Testis (tissue), 3 donors: Measurements from ENCODE around the gene SARM1. TPM values are rescaled to one million over a fixed set of nuclear protein-coding genes. Genes with fewer than 3 reads are reported as not detected.

Source experiments
- DNase-seq: peaks from one replicate; pipeline ENCODE4 v3.0.0-alpha.2; 2019
- H3K27ac ChIP-seq, 2 donors: fragments of 200-600 bp; sonication (generic); one replicate each; pipeline ENCODE4 v1.5.1; 2019
- H3K27me3 ChIP-seq: fragments of 200-600 bp; sonication (generic); one replicate; pipeline ENCODE4 v1.5.1; 2019
- H3K36me3 ChIP-seq: fragments of 200-600 bp; sonication (generic); one replicate; pipeline ENCODE4 v1.5.1; 2017; ENCODE audit warnings: low read depth; ENCODE audit errors: missing control alignments
- H3K4me1 ChIP-seq: fragments of 200-600 bp; sonication (generic); one replicate; pipeline ENCODE4 v1.5.1; 2019
- H3K4me3 ChIP-seq, 2 donors: fragments of 200-600 bp; sonication (generic); one replicate each; pipeline ENCODE4 v1.5.1; 2017 to 2019
- H3K9me3 ChIP-seq: fragments of 200-600 bp; sonication (generic); one replicate; pipeline ENCODE4 v1.5.1; 2017
- POLR2A ChIP-seq: fragments of 450-650 bp; IDR thresholded peaks from one replicate; pipeline ENCODE4 v1.6.1; 2017; ENCODE audit warnings: antibody characterized with exemption, mild to moderate bottlenecking, moderate library complexity
- WGBS, 2 donors: methylation state at CpG; one replicate each; pipeline ENCODE4 v1.1.5; 2018; 5-methylcytosine and 5-hydroxymethylcytosine counted together
- intact Hi-C: fragments of 100-400 bp; cut with DNase I; formaldehyde crosslinking; loops from one replicate; pipeline ENCODE4 v1.15.1; 2023; ENCODE audit warnings: low total_unique reads
- microRNA-seq, 2 donors: library from miRNA; unstranded; fragments of <30 nt; microRNA quantifications; one replicate each; pipeline ENCODE4, GENCODE V29; 2016; ENCODE audit warnings: borderline number of aligned reads in 2 of 2, borderline replicate concordance in 1 of 2
- polyA plus RNA-seq: library from polyadenylated mRNA; stranded (reverse); fragments of 350-450 nt; fragmentation: Illumina TruSeq; extraction: RNeasy Lipid Tissue Mini Kit (QIAGEN cat#74804); gene quantifications from one replicate; pipeline ENCODE4 v1.2.3, GENCODE V29; 2014; ENCODE audit warnings: low read depth, low replicate concordance; ENCODE audit not compliant: insufficient read depth
- total RNA-seq, 2 donors: library from RNA; depleted of rRNA; stranded (reverse); fragments of >200 nt; gene quantifications; one replicate each; pipeline ENCODE4 v1.2.3, GENCODE V29; 2016
- TF ChIP-seq, protein P1 (sequence below), 3 experiments: fragments of 450-650 bp in 2 of 3; fragments of 200-600 bp in 1 of 3; sonication (generic) in 1 of 3; IDR thresholded peaks; one replicate each; pipeline ENCODE4 v1.5.1; 2016 to 2019; ENCODE audit warnings: antibody characterized with exemption in 3 of 3, mild to moderate bottlenecking in 2 of 3, moderate library complexity in 1 of 3

The SARM1 gene
- total and polyA plus RNA-seq, 3 donors from 2014 or later: 6.6 to 19.9 (median 18.6) TPM

DNA sequence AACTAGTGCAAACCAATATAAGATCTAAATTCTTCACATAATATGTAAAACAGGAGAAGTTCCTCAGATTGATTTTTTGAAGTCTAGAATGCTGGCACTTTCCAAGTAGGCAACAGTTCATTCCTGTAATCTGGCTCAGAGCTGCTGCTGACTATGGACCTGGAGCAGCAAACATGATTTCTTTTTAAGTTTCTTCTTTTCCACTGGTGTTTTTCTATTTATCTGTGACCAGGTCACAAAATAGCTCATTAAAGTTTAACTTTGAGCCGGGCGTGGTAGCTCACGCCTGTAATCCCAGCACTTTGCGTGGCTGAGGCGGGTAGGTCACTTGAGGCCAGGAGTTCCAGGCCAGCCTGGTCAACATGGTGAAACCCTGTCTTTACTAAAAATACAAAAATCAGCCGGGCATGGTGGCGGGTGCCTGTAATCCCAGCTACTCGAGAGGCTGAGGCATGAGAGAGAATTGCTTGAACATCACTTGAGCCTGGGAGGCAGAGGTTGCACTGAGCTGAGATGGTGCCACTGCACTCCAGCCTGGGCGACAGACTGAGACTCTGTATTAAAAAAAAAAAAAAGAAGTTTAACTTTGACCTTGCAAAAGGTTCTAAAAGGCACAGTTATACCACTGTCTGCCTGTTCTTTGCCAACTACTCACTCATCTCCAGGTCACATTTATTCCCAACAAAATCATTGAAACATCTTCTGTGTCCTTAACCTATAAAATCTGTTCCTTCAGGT, 72.6 kb downstream of the SARM1 start:
- TF ChIP-seq, protein P1, sequence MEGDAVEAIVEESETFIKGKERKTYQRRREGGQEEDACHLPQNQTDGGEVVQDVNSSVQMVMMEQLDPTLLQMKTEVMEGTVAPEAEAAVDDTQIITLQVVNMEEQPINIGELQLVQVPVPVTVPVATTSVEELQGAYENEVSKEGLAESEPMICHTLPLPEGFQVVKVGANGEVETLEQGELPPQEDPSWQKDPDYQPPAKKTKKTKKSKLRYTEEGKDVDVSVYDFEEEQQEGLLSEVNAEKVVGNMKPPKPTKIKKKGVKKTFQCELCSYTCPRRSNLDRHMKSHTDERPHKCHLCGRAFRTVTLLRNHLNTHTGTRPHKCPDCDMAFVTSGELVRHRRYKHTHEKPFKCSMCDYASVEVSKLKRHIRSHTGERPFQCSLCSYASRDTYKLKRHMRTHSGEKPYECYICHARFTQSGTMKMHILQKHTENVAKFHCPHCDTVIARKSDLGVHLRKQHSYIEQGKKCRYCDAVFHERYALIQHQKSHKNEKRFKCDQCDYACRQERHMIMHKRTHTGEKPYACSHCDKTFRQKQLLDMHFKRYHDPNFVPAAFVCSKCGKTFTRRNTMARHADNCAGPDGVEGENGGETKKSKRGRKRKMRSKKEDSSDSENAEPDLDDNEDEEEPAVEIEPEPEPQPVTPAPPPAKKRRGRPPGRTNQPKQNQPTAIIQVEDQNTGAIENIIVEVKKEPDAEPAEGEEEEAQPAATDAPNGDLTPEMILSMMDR (IDR thresholded peaks at IDR 0.05): no peak
- TF ChIP-seq POLR2A: no peak
- DNase-seq: no peak
- Histone ChIP-seq H3K4me1 (no peaks in the 10 kb centered on the region), H3K36me3 (no peaks in the 10 kb centered on the region), H3K27me3 (no peaks in the 10 kb centered on the region), H3K27ac (no peak overlapping the region), H3K9me3 (no peaks in the 10 kb centered on the region), H3K4me3 (no peak overlapping the region)
- intact Hi-C loops: no loop called here
- 76 to 83% methylated on average over 9 of the region's 9 CpGs for WGBS, 2 donors

DNA sequence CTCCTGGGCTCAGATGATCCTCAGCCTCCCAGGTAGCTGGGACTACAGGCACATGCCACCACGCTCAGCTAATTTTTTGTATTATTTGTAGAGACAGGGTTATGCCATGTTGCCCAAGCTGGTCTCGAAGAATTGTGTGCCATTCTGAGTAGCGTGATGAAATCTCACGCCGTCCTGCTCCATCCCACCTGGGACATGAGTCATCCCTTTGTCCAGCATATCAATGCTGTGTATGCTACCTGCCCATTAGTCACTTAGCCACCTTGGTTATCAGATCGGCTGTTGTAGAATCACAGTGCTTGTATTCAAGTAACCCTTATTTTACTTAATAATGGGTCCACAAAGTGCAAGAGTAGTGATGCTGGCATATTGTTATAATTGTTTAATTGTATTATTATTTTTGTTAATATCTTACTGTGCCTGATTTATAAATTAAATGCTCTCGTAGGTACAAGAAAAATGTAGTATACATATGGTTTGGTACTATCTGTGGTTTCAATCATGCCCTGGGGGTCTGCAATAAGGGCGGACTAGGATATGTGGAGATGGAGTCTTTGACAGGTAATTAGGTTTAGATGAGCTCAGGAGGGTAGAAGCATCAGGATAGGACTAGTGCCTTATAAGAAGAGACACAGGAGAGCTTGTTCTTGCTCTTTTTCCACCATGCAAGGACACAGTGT, 75.4 kb downstream of the SARM1 start:
- Histone ChIP-seq H3K27me3 (no peaks in the 10 kb centered on the region), H3K9me3 (no peaks in the 10 kb centered on the region), H3K4me3 (no peak overlapping the region), H3K36me3 (no peaks in the 10 kb centered on the region), H3K27ac (no peak overlapping the region), H3K4me1 (no peaks in the 10 kb centered on the region)
- intact Hi-C loops: no loop called here
- no peak for DNase-seq
- WGBS, 2 donors: 90 to 93% methylated on average over 8 of the region's 8 CpGs
- TF ChIP-seq, protein P1 (IDR thresholded peaks at IDR 0.05): no peak
- no peak for TF ChIP-seq POLR2A

DNA sequence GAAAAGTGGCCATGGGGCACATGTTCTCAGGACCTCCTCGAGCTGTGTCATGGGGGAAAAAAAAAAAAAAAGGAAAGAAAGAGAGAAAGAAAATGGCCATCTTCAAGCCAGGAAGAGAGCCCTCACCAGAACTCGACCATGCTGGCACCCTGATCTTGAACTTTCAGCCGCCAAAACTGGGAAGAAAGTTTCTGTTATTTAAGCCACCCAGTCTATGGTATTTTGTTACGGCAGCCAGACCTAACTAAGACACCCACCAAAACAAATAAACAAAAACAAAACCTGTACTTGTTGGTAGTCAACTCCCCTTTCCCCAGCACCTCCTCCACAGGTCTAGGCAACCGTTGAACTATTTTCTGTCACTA, 75.9 kb downstream of the SARM1 start:
- H3K27ac ChIP-seq: no peak overlapping the region
- H3K36me3 ChIP-seq: no peaks in the 10 kb centered on the region
- H3K4me3 ChIP-seq: no peak overlapping the region
- TF ChIP-seq POLR2A: no peak
- TF ChIP-seq, protein P1 (IDR thresholded peaks at IDR 0.05): no peak
- no peaks in the 10 kb centered on the region for H3K9me3 ChIP-seq
- no peaks in the 10 kb centered on the region for H3K27me3 ChIP-seq
- no peak for DNase-seq
- H3K4me1 ChIP-seq: no peaks in the 10 kb centered on the region
- intact Hi-C loops: no loop called here
- 67 to 74% methylated on average over 5 of the region's 5 CpGs for WGBS, 2 donors

DNA sequence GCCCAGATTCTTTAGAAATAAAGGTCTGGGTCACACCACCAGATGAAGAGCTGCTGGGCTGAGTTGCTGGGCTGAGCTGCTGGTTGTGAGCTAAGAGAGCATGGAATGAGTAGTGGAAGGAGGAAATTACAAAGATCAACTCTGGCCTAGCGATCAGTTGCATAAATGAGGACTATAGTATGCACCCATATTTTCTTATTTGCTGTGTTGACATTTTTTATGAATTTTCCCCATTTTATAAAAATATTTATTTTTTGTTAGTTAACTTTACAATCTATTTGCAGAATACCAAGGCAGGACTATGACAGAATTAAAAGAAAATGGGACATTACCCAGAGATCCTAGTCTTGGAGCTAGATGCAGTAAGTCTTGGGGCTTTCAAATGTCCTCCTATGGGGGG, 78.4 kb downstream of the SARM1 start:
- Histone ChIP-seq H3K9me3 (no peaks in the 10 kb centered on the region), H3K4me3 (no peak overlapping the region), H3K4me1 (no peaks in the 10 kb centered on the region), H3K27me3 (no peaks in the 10 kb centered on the region), H3K27ac (no peak overlapping the region), H3K36me3 (no peaks in the 10 kb centered on the region)
- WGBS, 2 donors: 92 to 98% methylated on average over 1 of the region's 1 CpG
- no peak for TF ChIP-seq POLR2A
- TF ChIP-seq, protein P1 (IDR thresholded peaks at IDR 0.05): no peak
- intact Hi-C loops: no loop called here
- DNase-seq: no peak

Small RNA genes within 50 kb of the gene (microRNA-seq; reads per million reads assigned to microRNA genes)
- 1.4 to 2.1 reads per million in 2 donors for gene MIR4723

Other genes starting within 250 kb of the SARM1 start
- 100 to 1,000 TPM; 118 to 139 TPM for gene TMEM97, start 52.5 kb upstream of the SARM1 start, total RNA-seq
- 108 TPM for gene TMEM97, start 52.5 kb upstream of the SARM1 start, polyA plus RNA-seq
- 10 to 100 TPM; 79.8 to 94.8 TPM for gene IFT20, start 36.2 kb upstream of the SARM1 start, total RNA-seq
- 104 TPM for gene IFT20, start 36.2 kb upstream of the SARM1 start, polyA plus RNA-seq
- gene TNFAIP1, start 35.9 kb upstream of the SARM1 start, total RNA-seq: 10 to 100 TPM; 42.9 to 65.7 TPM
- gene TNFAIP1, start 35.9 kb upstream of the SARM1 start, polyA plus RNA-seq: 41.8 TPM
- 100 to 1,000 TPM; 143 to 154 TPM for gene POLDIP2, start 14.2 kb upstream of the SARM1 start, total RNA-seq
- gene POLDIP2, start 14.2 kb upstream of the SARM1 start, polyA plus RNA-seq: 139 TPM
- not detected for gene SEBOX, start 6.5 kb upstream of the SARM1 start, total RNA-seq
- not detected for gene SEBOX, start 6.5 kb upstream of the SARM1 start, polyA plus RNA-seq
- 10 to 100 TPM in 1 of 2 donors, 1 to 10 TPM in 1; 9.7 to 57.9 TPM for gene VTN, start 1.4 kb upstream of the SARM1 start, total RNA-seq
- gene VTN, start 1.4 kb upstream of the SARM1 start, polyA plus RNA-seq: 6.5 TPM
- gene SLC46A1, start 34.5 kb downstream of the SARM1 start, total RNA-seq: 10 to 100 TPM; 13.5 to 13.7 TPM
- gene SLC46A1, start 34.5 kb downstream of the SARM1 start, polyA plus RNA-seq: 7.5 TPM
- under 1 TPM; 0.79 to 0.93 TPM for gene SLC13A2, start 102.0 kb downstream of the SARM1 start, total RNA-seq
- 0.44 TPM for gene SLC13A2, start 102.0 kb downstream of the SARM1 start, polyA plus RNA-seq
- gene FOXN1, start 134.7 kb downstream of the SARM1 start, total RNA-seq: under 1 TPM; 0.24 to 0.50 TPM
- gene FOXN1, start 134.7 kb downstream of the SARM1 start, polyA plus RNA-seq: 0.69 TPM
- 100 to 1,000 TPM; 175 to 180 TPM for gene UNC119, start 180.9 kb downstream of the SARM1 start, total RNA-seq
- gene UNC119, start 180.9 kb downstream of the SARM1 start, polyA plus RNA-seq: 94.9 TPM
- gene PIGS, start 199.8 kb downstream of the SARM1 start, total RNA-seq: 100 to 1,000 TPM in 1 of 2 donors, 10 to 100 TPM in 1; 92.4 to 124 TPM
- gene PIGS, start 199.8 kb downstream of the SARM1 start, polyA plus RNA-seq: 57.7 TPM
- gene ALDOC, start 205.2 kb downstream of the SARM1 start, total RNA-seq: 10 to 100 TPM; 30.7 to 65.8 TPM
- 29.2 TPM for gene ALDOC, start 205.2 kb downstream of the SARM1 start, polyA plus RNA-seq
- gene SPAG5, start 227.3 kb downstream of the SARM1 start, total RNA-seq: 100 to 1,000 TPM in 1 of 2 donors, 10 to 100 TPM in 1; 79.4 to 116 TPM
- 232 TPM for gene SPAG5, start 227.3 kb downstream of the SARM1 start, polyA plus RNA-seq
- 10 to 100 TPM; 38.0 to 41.7 TPM for gene RSKR, start 242.5 kb downstream of the SARM1 start, total RNA-seq
- gene RSKR, start 242.5 kb downstream of the SARM1 start, polyA plus RNA-seq: 18.1 TPM